ENCODE data around the gene CACNA1C.
"Not testable (repeated sequence)": the region's sequence is repeated elsewhere in the genome, so short reads cannot be mapped to it uniquely, and the experiment has no call there.

The CACNA1C gene

GRCh38 chr12:2099595-2099994 is 46.8 kb downstream of the CACNA1C start:
- TF ChIP-seq CTCF (IDR thresholded peaks at IDR 0.05; ENCODE audit: insufficient read depth, low read depth, low read length, missing control alignments): no peak
- DNase-seq (ENCODE audit: low read depth): no peak
- no peak overlapping the region for H3K4me3 ChIP-seq (ENCODE audit: low read length)

- no peak overlapping the region for H3K4me3 ChIP-seq (ENCODE audit: low read length)
- no peak for TF ChIP-seq CTCF (IDR thresholded peaks at IDR 0.05; ENCODE audit: insufficient read depth, low read depth, low read length, missing control alignments)
- no peak for DNase-seq (ENCODE audit: low read depth)
Observed at GRCh38 chr12:2101359-2101758, 48.6 kb downstream of the CACNA1C start.

GRCh38 chr12:2101771-2102170 is 49.0 kb downstream of the CACNA1C start:
- H3K4me3 ChIP-seq (ENCODE audit: low read length): no peak overlapping the region
- no peak for DNase-seq (ENCODE audit: low read depth)
- TF ChIP-seq CTCF (IDR thresholded peaks at IDR 0.05; ENCODE audit: insufficient read depth, low read depth, low read length, missing control alignments): no peak

GRCh38 chr12:2102736-2103135 is 49.9 kb downstream of the CACNA1C start:
- not testable (repeated sequence) for DNase-seq (ENCODE audit: low read depth); H3K4me3 ChIP-seq (ENCODE audit: low read length)

- not testable (repeated sequence) for DNase-seq (ENCODE audit: low read depth); H3K4me3 ChIP-seq (ENCODE audit: low read length)
Observed at GRCh38 chr12:2105387-2105786, 52.6 kb downstream of the CACNA1C start.

GRCh38 chr12:2108166-2108565 is 55.4 kb downstream of the CACNA1C start:
- DNase-seq (ENCODE audit: low read depth): no peak
- no peak overlapping the region for H3K4me3 ChIP-seq (ENCODE audit: low read length)
- no peak for TF ChIP-seq CTCF (IDR thresholded peaks at IDR 0.05; ENCODE audit: insufficient read depth, low read depth, low read length, missing control alignments)

- TF ChIP-seq CTCF (IDR thresholded peaks at IDR 0.05; ENCODE audit: insufficient read depth, low read depth, low read length, missing control alignments): no peak
- DNase-seq (ENCODE audit: low read depth): no peak
- no peak overlapping the region for H3K4me3 ChIP-seq (ENCODE audit: low read length)
Observed at GRCh38 chr12:2108975-2109671, 56.3 kb downstream of the CACNA1C start.

- H3K4me3 ChIP-seq (ENCODE audit: low read length): no peak overlapping the region
- no peak for DNase-seq (ENCODE audit: low read depth)
- no peak for TF ChIP-seq CTCF (IDR thresholded peaks at IDR 0.05; ENCODE audit: insufficient read depth, low read depth, low read length, missing control alignments)
Observed at GRCh38 chr12:2110127-2110526, 57.3 kb downstream of the CACNA1C start.

Data from epithelial cell of esophagus (primary cell).